Caco-2 (cell line): ENCODE data around the gene TEPSIN. TPM values are rescaled to one million over a fixed set of nuclear protein-coding genes. Genes with fewer than 3 reads are reported as not detected.

Source experiments
- BruUV-seq: library from RNA; stranded (reverse); fragments of 400-500 nt; replicated peaks from 2 replicates; lab custom pipeline; 2021; lab: Mats Ljungman, UMichigan
- CTCF ChIA-PET: fragments of 300-600 bp; sonication (Branson Sonifier 250); formaldehyde crosslinking; loops from one replicate; lab custom pipeline; 2022; ENCODE audit warnings: antibody characterized with exemption; lab: Charles Lee
- POLR2A ChIA-PET: fragments of 300-600 bp; sonication (Branson Sonifier 250); formaldehyde crosslinking; loops from one replicate; lab custom pipeline; 2022; ENCODE audit warnings: antibody characterized with exemption; lab: Charles Lee
- DNase-seq, 2 experiments: peaks; one replicate each; pipeline versions ENCODE4 v3.0.0 to v3.0.0-alpha.2; 2020 to 2022
- H3K27me3 ChIP-seq: replicated peaks from 2 replicates; pipeline ENCODE4 v1.6.0; 2011; ENCODE audit warnings: low read length; ENCODE audit not compliant: control insufficient read depth, insufficient read depth
- H3K36me3 ChIP-seq: 2 replicates; pipeline ENCODE4 v1.5.1; 2011; ENCODE audit warnings: low read length; ENCODE audit not compliant: control insufficient read depth, insufficient read depth
- H3K4me1 ChIP-seq: fragments of 250-450 bp; sonication (Bioruptor Pico); 2 replicates; pipeline ENCODE4 v1.5.1; 2020; ENCODE audit warnings: mild to moderate bottlenecking
- H3K4me3 ChIP-seq: 2 replicates; pipeline ENCODE4 v1.5.1; 2011; ENCODE audit warnings: low read depth, mild to moderate bottlenecking, control low read depth, low read length
- H3K9me3 ChIP-seq: fragments of 250-450 bp; sonication (Bioruptor Pico); 2 replicates; pipeline ENCODE4 v1.5.1; 2020; ENCODE audit warnings: mild to moderate bottlenecking, moderate library complexity
- H3K27ac Mint-ChIP-seq: one replicate; pipeline ENCODE4 v1.8.0; 2022; ENCODE audit warnings: mixed read lengths; ENCODE audit not compliant: unreplicated experiment
- H3K27me3 Mint-ChIP-seq: one replicate; pipeline ENCODE4 v1.8.0; 2022; ENCODE audit warnings: mixed read lengths; ENCODE audit not compliant: insufficient read depth, unreplicated experiment
- H3K36me3 Mint-ChIP-seq: one replicate; pipeline ENCODE4 v1.8.0; 2022; ENCODE audit warnings: mild to moderate bottlenecking, mixed read lengths; ENCODE audit not compliant: insufficient read depth, unreplicated experiment
- H3K4me1 Mint-ChIP-seq: one replicate; pipeline ENCODE4 v1.8.0; 2022; ENCODE audit warnings: low read depth, mixed read lengths; ENCODE audit not compliant: unreplicated experiment
- H3K4me3 Mint-ChIP-seq: one replicate; pipeline ENCODE4 v1.8.0; 2022; ENCODE audit warnings: mild to moderate bottlenecking, moderate library complexity, mixed read lengths; ENCODE audit not compliant: unreplicated experiment
- H3K9me3 Mint-ChIP-seq: one replicate; pipeline ENCODE4 v1.8.0; 2022; ENCODE audit warnings: mixed read lengths; ENCODE audit not compliant: unreplicated experiment
- intact Hi-C: fragments of 100-400 bp; cut with micrococcal nuclease; formaldehyde crosslinking; loops from one replicate; pipeline ENCODE4 v1.10.0; 2022; ENCODE audit not compliant: unreplicated experiment
- total RNA-seq: library from RNA; stranded (reverse); gene quantifications from 2 replicates; pipeline ENCODE4 v1.2.3, GENCODE V29; 2022
- TF ChIP-seq, protein P1 (sequence below), 2 experiments: fragments of 200-600 bp in 1 of 2; IDR thresholded peaks; 1 replicate in 1 of 2; 2 replicates in 1 of 2; pipeline versions ENCODE4 v1.5.1 to v1.8.0; 2011 to 2022; ENCODE audit warnings: antibody characterized with exemption in 1 of 2, control low read depth in 1 of 2, inconsistent platforms in 1 of 2, low read depth in 1 of 2, low read length in 1 of 2, mild to moderate bottlenecking in 1 of 2, moderate library complexity in 1 of 2; ENCODE audit not compliant: insufficient read depth in 1 of 2, severe bottlenecking in 1 of 2, unreplicated experiment in 1 of 2

Gene TEPSIN
- total RNA-seq, 1 experiment from 2014 or later: 40.3 TPM

DNA sequence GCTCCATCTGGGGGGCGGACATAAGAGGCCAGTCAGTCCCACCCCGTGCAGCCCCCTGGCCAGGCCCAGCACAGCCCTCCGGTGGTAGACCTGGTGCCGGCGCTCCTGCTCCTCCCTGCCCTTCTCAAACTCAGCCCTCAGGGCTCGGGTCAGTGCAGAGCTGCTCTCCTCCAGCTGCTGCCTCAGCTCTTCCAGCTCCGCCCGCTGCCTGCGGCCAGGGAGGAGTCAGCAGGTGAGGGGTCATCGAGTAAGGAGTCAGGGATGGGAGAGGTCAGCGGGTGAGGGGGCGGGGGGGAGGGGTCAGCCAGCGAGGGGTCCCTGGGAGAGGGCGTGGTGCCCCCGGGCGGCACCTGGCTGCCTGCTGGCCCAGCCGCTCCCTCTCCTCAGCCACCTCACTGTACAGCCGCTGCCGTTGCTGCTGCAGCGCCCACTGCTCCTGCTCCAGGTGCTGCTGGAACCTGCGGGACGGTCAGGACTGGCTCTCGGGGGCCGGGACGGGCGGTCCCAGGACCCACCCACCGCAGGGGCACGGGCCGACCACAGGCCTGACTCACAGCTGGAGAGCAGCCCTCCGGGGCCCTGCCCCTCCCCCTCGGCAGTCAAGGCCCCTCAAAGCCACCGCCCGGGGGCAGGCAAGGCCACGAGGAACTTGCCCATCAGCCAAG is 46.3 kb downstream of the TEPSIN start:
- no peaks in the 10 kb centered on the region for H3K9me3 ChIP-seq
- peak in 1 of 2 experiments; percentile 77 for DNase-seq
- H3K27ac Mint-ChIP-seq: no peak overlapping the region
- no TSS peak for BruUV-seq
- intact Hi-C loops: no loop called here
- no peaks in the 10 kb centered on the region; the same call in 1 of the 2 replicates for H3K36me3 ChIP-seq
- no peaks in the 10 kb centered on the region for H3K36me3 Mint-ChIP-seq
- ChIA-PET CTCF (interaction anchor here (1.7 kb wide), 1 partner anchor 8 kb away, joined by 5 read pairs; no protein-coding TSS in a partner anchor), POLR2A (no interaction called here)
- H3K27me3 Mint-ChIP-seq: no peaks in the 10 kb centered on the region
- H3K9me3 Mint-ChIP-seq: no peaks in the 10 kb centered on the region
- H3K4me3 ChIP-seq: no peak overlapping the region
- H3K4me1 ChIP-seq: no peaks in the 10 kb centered on the region
- TF ChIP-seq, protein P1, sequence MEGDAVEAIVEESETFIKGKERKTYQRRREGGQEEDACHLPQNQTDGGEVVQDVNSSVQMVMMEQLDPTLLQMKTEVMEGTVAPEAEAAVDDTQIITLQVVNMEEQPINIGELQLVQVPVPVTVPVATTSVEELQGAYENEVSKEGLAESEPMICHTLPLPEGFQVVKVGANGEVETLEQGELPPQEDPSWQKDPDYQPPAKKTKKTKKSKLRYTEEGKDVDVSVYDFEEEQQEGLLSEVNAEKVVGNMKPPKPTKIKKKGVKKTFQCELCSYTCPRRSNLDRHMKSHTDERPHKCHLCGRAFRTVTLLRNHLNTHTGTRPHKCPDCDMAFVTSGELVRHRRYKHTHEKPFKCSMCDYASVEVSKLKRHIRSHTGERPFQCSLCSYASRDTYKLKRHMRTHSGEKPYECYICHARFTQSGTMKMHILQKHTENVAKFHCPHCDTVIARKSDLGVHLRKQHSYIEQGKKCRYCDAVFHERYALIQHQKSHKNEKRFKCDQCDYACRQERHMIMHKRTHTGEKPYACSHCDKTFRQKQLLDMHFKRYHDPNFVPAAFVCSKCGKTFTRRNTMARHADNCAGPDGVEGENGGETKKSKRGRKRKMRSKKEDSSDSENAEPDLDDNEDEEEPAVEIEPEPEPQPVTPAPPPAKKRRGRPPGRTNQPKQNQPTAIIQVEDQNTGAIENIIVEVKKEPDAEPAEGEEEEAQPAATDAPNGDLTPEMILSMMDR (IDR thresholded peaks at IDR 0.05; ENCODE audit: insufficient read depth in 1 of 2, low read depth in 1 of 2, low read length in 1 of 2, severe bottlenecking in 1 of 2, unreplicated experiment in 1 of 2): no peak
- H3K27me3 ChIP-seq: no peaks in the 10 kb centered on the region
- H3K4me3 Mint-ChIP-seq: no peak overlapping the region
- no peaks in the 10 kb centered on the region for H3K4me1 Mint-ChIP-seq

DNA sequence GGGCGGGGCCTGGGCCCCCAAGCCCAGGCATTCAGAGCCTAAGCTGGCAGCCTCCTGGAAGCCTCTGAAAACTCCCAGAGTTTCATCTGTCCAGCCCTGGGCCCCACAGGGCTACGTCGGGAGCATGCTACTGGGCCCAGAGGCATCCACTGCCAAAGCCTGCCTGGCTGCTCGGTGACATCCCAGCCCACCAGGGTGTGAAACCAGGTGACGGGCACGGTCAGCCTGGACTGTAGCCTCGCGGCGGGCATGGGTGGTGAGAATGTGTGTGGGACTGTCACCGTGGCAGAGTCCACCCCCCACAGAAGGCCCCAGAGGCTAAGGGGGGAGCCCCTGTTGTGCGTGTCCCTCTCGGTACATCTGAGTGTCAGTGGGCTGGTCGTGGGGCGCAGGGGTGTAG is 47.2 kb downstream of the TEPSIN start:
- H3K9me3 Mint-ChIP-seq: no peaks in the 10 kb centered on the region
- H3K27me3 ChIP-seq: no peaks in the 10 kb centered on the region
- H3K4me3 ChIP-seq: no peak overlapping the region
- H3K4me1 Mint-ChIP-seq: no peaks in the 10 kb centered on the region
- no peaks in the 10 kb centered on the region; the same call in 1 of the 2 replicates for H3K36me3 ChIP-seq
- TF ChIP-seq, protein P1 (IDR thresholded peaks at IDR 0.05; ENCODE audit: insufficient read depth in 1 of 2, low read depth in 1 of 2, low read length in 1 of 2, severe bottlenecking in 1 of 2, unreplicated experiment in 1 of 2): no peak
- H3K9me3 ChIP-seq: no peaks in the 10 kb centered on the region
- H3K27me3 Mint-ChIP-seq: no peaks in the 10 kb centered on the region
- H3K36me3 Mint-ChIP-seq: no peaks in the 10 kb centered on the region
- intact Hi-C loops: no loop called here
- ChIA-PET CTCF (interaction anchor here (1.7 kb wide), 1 partner anchor 9 kb away, joined by 5 read pairs; no protein-coding TSS in a partner anchor), POLR2A (no interaction called here)
- no peak overlapping the region for H3K27ac Mint-ChIP-seq
- DNase-seq: no peak
- no peaks in the 10 kb centered on the region for H3K4me1 ChIP-seq
- H3K4me3 Mint-ChIP-seq: no peak overlapping the region
- BruUV-seq: no TSS peak

DNA sequence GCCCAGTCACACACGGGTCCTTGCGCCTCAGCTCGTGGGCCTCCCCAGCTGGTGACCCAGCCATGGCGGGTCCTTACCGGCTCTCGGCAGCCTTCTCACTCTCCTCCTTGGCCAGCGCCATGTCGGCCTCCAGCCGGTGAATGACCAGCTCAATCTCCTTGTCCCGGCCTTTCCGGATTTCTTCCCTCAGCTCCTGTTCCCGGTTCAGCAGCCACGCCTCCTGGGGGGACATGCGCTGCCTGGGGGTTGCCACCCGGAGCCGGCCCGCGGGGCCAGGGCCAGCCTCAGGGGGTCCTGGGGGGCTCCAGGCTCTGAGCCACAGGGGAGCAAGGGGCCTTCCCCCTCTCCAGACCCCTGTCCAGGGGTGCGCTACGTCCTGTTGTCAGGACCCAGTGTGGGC is 47.7 kb downstream of the TEPSIN start:
- no TSS peak for BruUV-seq

More for the DNA sequence above, 47.7 kb downstream of the TEPSIN start:
- no peaks in the 10 kb centered on the region for H3K4me1 ChIP-seq
- H3K27me3 Mint-ChIP-seq: no peaks in the 10 kb centered on the region
- no peaks in the 10 kb centered on the region for H3K9me3 Mint-ChIP-seq
- intact Hi-C loops: no loop called here
- H3K4me1 Mint-ChIP-seq: no peaks in the 10 kb centered on the region
- no peaks in the 10 kb centered on the region; the same call in 1 of the 2 replicates for H3K36me3 ChIP-seq
- no peak overlapping the region for H3K4me3 ChIP-seq
- ChIA-PET CTCF (interaction anchor here (0.8 to 2.0 kb wide), 3 partner anchors 32 to 49 kb away, joined by 3 to 10 read pairs (median 3); partner anchors contain the start of gene CEP131), POLR2A (no interaction called here)
- no peak overlapping the region for H3K27ac Mint-ChIP-seq
- H3K27me3 ChIP-seq: no peaks in the 10 kb centered on the region
- H3K36me3 Mint-ChIP-seq: no peaks in the 10 kb centered on the region
- TF ChIP-seq, protein P1 (IDR thresholded peaks at IDR 0.05; ENCODE audit: insufficient read depth in 1 of 2, low read depth in 1 of 2, low read length in 1 of 2, severe bottlenecking in 1 of 2, unreplicated experiment in 1 of 2): no peak
- no peaks in the 10 kb centered on the region for H3K9me3 ChIP-seq
- DNase-seq: no peak
- no peak overlapping the region for H3K4me3 Mint-ChIP-seq
